HEK293 (cell line): ENCODE results near the gene FAM241A.

Source experiments
- IKZF3 ChIP-seq: fragments of 450-650 bp; IDR thresholded peaks from 2 replicates; pipeline ENCODE4 v1.5.0; 2018; ENCODE audit warnings: missing biosample characterization, mild to moderate bottlenecking, missing genetic modification characterization, moderate library complexity
- KLF10 ChIP-seq: fragments of 450-650 bp; IDR thresholded peaks from 2 replicates; pipeline ENCODE4 v1.5.1; 2018; ENCODE audit warnings: missing biosample characterization, mild to moderate bottlenecking, missing genetic modification characterization
- KLF16 ChIP-seq: fragments of 450-650 bp; formaldehyde crosslinking; IDR thresholded peaks from 2 replicates; pipeline ENCODE4 v1.5.1; 2017; ENCODE audit warnings: missing biosample characterization, missing genetic modification characterization
- OVOL3 ChIP-seq: fragments of 450-650 bp; formaldehyde crosslinking; IDR thresholded peaks from 2 replicates; pipeline ENCODE4 v1.5.1; 2016; ENCODE audit warnings: missing biosample characterization, missing genetic modification characterization
- YY1 ChIP-seq: fragments of 450-650 bp; formaldehyde crosslinking; IDR thresholded peaks from 2 replicates; pipeline ENCODE4 v1.5.1; 2018; ENCODE audit warnings: missing biosample characterization, missing genetic modification characterization
- ZBTB17 ChIP-seq: fragments of 450-650 bp; formaldehyde crosslinking; IDR thresholded peaks from 2 replicates; pipeline ENCODE4 v1.5.1; 2016; ENCODE audit warnings: missing biosample characterization, missing genetic modification characterization
- ZBTB8A ChIP-seq: fragments of 450-650 bp; formaldehyde crosslinking; IDR thresholded peaks from 2 replicates; pipeline ENCODE4 v1.5.1; 2016; ENCODE audit warnings: missing biosample characterization, missing genetic modification characterization
- ZNF174 ChIP-seq: fragments of 450-650 bp; formaldehyde crosslinking; IDR thresholded peaks from 2 replicates; pipeline ENCODE4 v1.5.0; 2017; ENCODE audit warnings: missing biosample characterization, mild to moderate bottlenecking, missing genetic modification characterization
- ZNF354C ChIP-seq: fragments of 450-650 bp; formaldehyde crosslinking; IDR thresholded peaks from 2 replicates; pipeline ENCODE4 v1.5.1; 2016; ENCODE audit warnings: missing biosample characterization, missing genetic modification characterization, low read depth, borderline replicate concordance
- ZNF501 ChIP-seq: fragments of 450-650 bp; formaldehyde crosslinking; IDR thresholded peaks from 2 replicates; pipeline ENCODE4 v1.5.1; 2016; ENCODE audit warnings: missing biosample characterization, missing genetic modification characterization
- ZNF830 ChIP-seq: fragments of 450-650 bp; IDR thresholded peaks from 2 replicates; pipeline ENCODE4 v1.5.0; 2018; ENCODE audit warnings: missing biosample characterization, missing genetic modification characterization, low read depth, mild to moderate bottlenecking, moderate library complexity
- TF ChIP-seq, protein P1 (sequence below): fragments of 450-650 bp; formaldehyde crosslinking; IDR thresholded peaks from 2 replicates; pipeline ENCODE4 v1.5.1; 2016; ENCODE audit warnings: missing biosample characterization, missing genetic modification characterization
- TF ChIP-seq, protein P2 (sequence below): fragments of 450-650 bp; formaldehyde crosslinking; IDR thresholded peaks from 2 replicates; pipeline ENCODE4 v1.5.1; 2016; ENCODE audit warnings: missing biosample characterization, missing genetic modification characterization

DNA sequence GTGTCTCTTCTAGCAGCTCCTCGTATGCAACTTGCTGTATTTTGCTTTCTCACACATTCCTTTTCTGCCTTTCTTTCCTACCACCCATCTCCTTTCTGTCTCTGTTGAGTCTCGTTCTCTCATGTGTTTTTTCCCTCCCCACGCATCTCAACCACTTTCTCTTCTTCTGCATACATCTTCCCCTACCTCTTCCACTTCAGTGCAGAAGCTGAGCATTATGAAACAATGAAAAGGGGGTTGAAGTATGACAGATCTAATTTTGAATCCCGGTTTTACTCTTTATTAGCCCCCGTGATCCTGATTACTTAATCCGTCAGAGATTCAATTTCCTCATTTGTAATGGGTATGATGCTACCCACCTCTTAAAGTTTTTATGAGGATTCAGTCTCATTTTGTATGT is 7.3 kb downstream of the FAM241A start:
- TF ChIP-seq IKZF3 (tag by site-specific recombination): no peak
- no peak for TF ChIP-seq OVOL3
- TF ChIP-seq, protein P1, sequence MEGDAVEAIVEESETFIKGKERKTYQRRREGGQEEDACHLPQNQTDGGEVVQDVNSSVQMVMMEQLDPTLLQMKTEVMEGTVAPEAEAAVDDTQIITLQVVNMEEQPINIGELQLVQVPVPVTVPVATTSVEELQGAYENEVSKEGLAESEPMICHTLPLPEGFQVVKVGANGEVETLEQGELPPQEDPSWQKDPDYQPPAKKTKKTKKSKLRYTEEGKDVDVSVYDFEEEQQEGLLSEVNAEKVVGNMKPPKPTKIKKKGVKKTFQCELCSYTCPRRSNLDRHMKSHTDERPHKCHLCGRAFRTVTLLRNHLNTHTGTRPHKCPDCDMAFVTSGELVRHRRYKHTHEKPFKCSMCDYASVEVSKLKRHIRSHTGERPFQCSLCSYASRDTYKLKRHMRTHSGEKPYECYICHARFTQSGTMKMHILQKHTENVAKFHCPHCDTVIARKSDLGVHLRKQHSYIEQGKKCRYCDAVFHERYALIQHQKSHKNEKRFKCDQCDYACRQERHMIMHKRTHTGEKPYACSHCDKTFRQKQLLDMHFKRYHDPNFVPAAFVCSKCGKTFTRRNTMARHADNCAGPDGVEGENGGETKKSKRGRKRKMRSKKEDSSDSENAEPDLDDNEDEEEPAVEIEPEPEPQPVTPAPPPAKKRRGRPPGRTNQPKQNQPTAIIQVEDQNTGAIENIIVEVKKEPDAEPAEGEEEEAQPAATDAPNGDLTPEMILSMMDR (tag by site-specific recombination): no peak
- TF ChIP-seq ZNF354C (tag by site-specific recombination): no peak
- no peak for TF ChIP-seq KLF10 (tag by site-specific recombination)
- TF ChIP-seq KLF16 (tag by site-specific recombination): no peak
- TF ChIP-seq ZNF174 (tag by site-specific recombination): no peak
- TF ChIP-seq, protein P2, sequence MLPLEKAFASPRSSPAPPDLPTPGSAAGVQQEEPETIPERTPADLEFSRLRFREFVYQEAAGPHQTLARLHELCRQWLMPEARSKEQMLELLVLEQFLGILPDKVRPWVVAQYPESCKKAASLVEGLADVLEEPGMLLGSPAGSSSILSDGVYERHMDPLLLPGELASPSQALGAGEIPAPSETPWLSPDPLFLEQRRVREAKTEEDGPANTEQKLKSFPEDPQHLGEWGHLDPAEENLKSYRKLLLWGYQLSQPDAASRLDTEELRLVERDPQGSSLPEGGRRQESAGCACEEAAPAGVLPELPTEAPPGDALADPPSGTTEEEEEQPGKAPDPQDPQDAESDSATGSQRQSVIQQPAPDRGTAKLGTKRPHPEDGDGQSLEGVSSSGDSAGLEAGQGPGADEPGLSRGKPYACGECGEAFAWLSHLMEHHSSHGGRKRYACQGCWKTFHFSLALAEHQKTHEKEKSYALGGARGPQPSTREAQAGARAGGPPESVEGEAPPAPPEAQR (tag by site-specific recombination): no peak
- no peak for TF ChIP-seq YY1 (tag by site-specific recombination)
- no peak for TF ChIP-seq ZNF830 (tag by site-specific recombination)
- TF ChIP-seq ZNF501 (tag by site-specific recombination): 0 out of 2 replicates have a peak, but pooled peaks have one; percentile 19
- TF ChIP-seq ZBTB17 (tag by site-specific recombination): no peak
- no peak for TF ChIP-seq ZBTB8A (tag by site-specific recombination)
